NOMO-1 treated with DMSO at 0.1 percent for 48 hours (cell line): ENCODE measurements around the gene PLCXD1.
"Not testable (repeated sequence)": the region's sequence is repeated elsewhere in the genome, so short reads cannot be mapped to it uniquely, and the experiment has no call there.

Experiments used
- DNase-seq: peaks from one replicate; lab custom pipeline; 2025; ENCODE audit not compliant: unreplicated experiment; lab: John Stamatoyannopoulos, UW

The PLCXD1 gene

DNA sequence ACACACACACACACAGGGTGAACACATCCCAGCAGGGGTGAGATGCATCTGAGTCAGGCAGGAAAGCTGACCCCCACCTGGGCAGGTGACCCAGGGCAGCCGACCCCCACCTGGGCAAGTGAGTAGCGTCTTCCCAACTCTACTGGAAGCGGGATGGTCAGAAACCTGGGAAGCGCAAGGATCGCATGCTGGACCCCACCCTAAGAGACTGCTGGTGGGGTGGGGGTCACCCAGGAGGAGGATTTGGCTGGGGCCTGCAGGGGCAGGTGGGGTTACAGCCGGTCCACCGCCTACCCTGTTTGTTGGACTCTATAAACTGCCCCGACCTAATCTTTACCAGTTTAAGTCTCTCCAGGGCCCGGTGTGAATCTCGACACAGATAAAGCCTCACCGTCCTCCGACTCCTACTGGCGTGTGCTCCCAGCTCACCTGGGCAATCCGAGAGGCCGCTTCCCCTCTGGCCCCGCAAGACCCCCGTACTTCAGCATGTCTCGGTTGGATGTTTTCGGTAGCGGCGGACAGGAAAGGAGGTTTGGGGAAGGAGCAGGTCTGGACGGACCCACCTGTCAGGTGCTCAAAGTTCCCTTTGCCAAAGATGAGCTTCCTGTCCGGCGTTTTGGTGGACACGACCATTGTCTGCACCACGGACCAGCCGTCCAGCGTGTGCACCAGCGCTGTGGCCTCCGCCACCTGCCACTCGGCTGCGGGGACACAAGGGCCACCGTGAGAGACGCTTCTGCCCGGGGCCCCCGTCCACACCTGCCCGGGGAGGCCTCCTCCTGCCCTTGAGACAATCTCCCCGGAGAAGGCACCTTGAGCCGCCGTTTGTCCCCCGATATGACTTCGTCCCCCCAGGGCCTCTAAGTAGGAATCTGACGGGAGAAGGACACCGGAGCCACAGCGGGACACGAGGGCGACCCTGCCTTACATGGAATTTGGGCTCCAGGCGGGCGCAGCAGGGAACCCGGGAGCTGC lies 35.5 kb downstream of the PLCXD1 start:
- no peak for DNase-seq

DNA sequence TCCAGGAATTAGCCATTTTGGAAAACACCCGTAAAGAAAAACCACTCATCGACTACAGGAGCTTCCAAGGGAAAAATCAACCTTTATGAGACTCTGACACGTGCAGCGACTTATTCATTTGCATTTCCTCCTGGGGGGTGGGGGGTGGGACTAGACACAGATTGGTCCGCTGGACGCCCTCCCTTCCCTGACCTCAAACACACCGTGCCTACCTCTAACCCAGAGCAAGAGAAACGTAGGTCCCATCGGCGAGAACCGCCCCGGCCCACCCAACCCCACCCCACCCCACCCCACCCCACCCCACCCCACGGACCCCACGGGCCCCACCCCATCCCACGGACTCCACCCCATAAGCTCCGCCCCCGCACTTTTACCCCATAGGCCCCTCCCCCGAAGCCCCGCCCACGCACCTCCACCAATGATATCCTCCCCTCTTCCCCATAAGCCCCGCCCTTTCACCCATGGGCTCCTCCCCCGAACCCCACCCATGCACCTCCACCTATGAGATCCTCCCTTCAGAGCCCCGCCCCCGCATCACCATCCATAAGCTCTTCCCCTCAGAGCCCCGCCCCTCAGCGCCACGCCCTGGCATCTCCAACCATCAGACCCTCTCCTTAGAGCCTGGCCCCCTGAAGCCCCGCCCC lies 36.4 kb downstream of the PLCXD1 start:
- no peak for DNase-seq

DNA sequence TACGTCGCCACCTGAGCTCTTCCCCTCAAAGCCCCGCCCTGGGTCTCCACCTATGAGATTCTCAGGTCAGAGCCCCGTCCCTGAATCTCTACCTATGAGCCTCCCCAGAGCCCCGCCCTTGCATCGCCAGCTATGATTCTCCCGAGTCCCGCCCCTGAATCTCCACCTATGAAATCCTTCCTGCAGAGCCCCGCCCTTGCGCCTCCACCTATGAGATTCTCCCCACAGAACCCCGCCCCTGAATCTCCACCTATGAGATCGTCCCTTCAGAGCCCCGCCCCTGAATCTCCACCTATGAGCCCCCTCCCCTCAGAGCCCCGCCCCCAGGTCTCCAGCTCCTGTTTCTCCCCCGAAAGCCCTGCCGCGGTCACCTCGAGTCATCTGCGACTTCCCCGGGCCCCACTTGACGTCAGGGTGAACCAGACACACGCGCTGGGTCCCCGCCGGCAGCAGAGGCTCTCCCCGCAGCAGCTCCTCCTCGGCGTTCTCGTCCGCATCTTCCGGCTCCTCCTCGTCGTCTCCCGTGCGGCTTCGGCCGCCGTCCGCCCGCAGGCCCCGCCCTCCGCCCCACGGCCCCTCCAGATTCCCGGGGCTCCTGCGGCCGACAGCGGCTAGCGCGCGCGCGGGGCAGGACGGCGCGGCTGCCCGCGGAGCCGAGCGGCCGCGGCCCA lies 37.0 kb downstream of the PLCXD1 start:
- no peak for DNase-seq

DNA sequence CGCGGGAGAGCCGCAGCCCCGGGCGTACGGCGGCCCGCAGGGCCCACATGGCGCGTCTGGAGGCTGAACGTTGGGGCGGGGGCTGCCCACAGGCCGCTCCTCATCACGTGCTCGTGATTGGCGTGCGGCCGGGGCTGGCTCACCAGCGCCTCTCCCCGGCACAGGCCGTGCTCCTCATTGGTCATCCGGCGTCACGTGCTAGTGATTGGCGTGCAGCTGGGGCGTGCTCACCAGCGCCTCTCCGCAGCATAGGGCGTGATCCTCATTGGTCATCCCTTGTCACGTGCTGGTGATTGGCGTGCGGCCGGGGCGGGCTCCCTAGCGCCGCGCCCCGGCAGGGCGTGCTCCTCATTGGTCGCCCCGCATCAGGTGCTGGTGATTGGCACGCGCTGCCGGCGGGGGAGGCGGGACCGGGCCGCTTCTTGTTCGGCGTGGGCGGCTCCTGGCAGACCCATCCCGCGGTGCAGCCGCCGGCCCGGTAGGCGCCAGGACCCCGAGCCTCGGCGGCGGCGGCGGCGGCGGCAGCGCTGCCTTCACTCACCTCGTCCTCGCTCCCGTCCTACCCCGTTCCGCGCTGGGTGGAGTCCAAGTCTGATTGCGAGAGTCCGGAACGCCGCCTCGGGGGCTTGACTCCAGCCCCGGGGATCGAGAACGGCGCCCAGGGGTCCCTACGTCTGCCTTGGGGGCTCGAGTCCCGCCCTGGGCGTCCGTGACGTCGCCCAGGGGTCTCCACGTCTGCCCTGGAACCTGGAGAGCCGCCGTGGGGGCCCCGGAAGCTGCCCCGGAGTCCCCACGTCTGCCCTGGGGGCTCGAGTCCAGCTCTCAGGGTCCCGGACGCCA lies 37.8 kb downstream of the PLCXD1 start, which contains the start of gene GTPBP6:
TSS of gene GTPBP6 (minus strand) at position 58 of the 840 bp plus-strand sequence. CDS start at position 49, 9 bp downstream.
- DNase-seq = no peak

DNA sequence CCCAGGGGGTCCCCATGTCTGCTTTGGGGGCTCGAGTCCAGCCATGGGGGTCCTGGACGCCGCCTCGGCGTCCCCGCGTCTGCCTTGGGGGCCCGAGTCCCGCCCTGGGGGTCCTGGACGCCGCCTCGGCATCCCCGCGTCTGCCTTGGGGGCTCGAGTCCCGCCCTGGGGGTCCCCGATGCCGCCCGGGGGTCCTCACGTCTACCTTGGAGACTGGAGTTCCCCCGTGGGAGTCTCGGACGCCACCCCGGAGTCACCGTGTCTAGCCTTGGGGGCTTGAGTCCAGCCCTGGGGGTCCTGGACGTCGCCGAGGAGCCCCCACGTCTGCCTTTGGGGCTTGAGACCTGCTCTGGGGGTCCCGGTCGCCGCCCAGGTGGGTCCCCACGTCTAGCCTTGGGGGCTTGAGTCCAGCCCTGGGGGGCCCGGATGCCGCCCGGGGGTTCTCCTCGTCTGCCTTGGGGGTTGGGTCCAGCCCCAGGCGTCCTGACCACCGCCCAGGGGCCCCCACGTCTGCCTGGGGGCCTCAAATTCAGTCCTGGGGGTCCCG lies 38.5 kb downstream of the PLCXD1 start:
- no peak for DNase-seq

DNA sequence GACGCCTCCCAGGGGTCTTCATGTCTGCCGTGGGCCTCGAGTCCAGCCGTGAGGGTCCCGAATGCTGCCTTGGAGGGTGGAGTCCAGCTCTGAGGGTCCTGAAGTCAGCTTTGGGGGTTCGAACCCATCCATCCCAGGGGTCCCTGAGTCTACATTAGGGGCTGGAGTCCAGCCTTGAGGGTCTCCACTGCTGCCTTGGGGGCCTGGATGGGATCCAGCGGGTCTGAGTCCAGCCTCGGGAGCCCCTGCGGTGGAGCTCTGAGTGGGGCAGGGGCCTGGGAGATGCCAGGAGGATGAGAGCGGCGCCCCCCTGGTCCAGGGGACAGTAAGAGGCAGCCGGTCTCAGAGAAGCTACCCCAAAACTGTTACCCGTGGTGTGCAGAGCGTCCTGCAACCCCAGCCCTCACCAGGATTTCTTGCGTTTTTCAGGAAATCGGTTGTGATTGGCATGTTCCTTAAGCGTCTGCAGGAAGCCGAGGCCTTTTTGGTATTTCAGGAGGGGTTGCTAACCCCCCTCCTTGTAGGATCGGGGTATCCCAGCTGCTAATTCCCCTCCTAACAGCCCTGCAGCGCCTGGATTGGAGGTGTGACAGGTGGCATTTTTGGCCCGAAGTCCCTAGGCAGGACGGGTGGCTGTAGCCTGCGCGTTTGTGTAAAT lies 39.1 kb downstream of the PLCXD1 start:
- DNase-seq = no peak

DNA sequence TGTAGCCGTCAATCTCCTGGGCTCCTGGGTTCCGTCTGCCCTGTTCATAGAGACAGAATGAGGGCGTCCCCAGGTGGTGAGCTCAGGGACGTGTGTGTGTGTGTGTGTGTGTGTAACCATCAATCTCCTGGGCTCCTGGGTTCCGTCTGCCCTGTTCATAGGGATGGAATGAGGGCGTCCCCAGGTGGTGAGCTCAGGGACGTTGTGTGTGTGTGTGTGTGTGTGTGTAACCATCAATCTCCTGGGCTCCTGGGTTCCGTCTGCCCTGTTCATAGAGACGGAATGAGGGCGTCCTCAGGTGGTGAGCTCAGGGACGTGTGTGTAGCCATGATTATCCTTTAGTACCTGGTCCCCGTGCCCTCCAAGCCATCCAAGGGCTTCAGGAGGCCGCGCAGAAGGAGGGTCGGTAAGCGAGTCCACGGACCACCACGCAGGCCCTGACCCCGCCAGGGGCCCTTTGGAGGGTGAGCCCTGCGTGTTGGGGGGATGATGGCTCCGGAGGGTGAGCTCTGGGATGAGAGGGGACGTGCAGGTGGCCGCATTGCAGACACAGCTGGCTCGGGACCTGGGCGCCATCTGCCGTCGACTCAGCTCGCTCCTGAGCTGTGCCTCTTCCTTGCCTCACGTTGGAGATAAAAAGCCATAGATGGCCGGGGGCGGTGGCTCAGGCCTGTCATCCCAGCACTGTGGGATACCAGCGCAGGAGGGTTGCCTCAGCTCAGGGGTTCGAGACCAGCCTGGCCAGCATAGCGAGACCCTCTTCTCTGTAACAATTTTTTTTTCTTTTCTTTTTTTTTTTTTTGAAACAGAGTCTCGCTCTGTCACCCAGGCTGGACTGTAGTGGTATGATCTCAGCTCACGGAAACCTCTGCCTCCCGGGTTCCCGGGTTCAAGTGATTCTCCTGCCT lies 42.8 kb downstream of the PLCXD1 start:
- DNase-seq = no peak

DNA sequence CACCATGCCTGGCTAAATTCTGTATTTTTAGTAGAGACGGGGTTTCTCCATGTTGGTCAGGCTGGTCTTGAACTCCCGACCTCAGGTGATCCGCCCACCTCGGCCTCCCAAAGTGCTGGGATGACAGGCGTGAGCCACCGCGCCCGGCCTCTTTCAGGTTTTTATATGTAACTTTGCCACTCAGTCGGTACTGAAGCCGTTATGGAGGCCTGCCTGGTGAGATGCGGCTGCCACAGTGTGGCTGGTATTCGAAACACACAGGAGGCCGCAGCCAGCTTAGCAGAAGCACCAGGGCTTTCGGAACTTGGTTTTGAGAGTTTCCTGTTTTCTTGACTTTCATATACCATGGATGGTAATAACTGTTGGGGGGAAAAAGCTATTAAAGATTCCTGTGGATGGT lies 43.5 kb downstream of the PLCXD1 start:
- not testable (repeated sequence) for DNase-seq

DNA sequence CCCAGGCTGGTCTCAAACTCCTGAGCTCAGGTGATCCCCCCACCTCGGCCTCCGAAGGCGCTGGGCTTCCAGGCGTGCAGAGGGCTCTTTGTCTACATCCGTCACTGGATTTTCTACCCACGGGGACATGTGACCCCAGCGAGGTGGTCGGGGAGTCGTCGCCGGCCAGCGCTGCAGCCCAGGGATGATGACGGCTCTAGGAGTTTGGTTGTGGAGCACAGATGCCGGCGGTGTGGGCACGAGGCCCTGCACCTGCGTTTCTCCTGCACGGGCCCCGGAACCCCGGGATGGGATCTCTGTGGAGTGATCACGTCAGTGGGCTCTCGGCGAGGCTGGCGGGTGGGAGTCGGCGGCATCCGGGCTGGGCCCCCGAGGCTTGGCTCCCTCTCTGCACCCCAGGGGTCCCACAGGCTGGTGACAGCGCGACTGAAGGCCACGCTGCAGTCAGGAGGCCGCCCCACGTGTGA lies 46.5 kb downstream of the PLCXD1 start:
- no peak for DNase-seq

DNA sequence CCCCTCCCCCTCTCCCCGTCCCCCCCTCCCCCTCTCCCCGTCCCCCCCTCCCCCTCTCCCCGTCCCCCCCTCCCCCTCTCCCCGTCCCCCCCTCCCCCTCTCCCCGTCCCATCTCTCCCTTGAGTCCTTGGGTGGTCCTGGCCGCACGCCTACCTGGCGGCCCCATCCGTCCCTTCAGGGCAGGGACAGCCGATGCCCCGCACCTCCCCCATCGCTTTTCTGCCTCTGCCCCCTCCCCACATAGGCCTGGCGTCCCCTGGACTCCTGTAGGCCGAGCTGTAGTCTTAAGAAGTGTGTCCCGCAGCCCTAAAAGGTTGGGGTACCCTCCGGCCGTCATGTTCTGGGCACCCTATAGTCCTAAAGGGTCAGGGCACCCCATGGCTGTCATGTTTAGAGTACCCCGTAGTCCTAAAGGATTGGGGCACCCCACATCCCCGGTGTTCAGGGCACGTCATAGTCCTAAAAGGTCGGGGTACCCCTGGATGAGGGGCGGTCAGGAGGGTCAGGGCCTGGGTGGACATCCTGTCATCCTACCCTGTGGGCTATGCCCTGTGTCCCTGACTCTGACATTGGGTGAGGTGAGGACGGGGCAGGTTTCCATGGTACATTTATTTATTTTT lies 48.2 kb downstream of the PLCXD1 start:
- DNase-seq = no peak

DNA sequence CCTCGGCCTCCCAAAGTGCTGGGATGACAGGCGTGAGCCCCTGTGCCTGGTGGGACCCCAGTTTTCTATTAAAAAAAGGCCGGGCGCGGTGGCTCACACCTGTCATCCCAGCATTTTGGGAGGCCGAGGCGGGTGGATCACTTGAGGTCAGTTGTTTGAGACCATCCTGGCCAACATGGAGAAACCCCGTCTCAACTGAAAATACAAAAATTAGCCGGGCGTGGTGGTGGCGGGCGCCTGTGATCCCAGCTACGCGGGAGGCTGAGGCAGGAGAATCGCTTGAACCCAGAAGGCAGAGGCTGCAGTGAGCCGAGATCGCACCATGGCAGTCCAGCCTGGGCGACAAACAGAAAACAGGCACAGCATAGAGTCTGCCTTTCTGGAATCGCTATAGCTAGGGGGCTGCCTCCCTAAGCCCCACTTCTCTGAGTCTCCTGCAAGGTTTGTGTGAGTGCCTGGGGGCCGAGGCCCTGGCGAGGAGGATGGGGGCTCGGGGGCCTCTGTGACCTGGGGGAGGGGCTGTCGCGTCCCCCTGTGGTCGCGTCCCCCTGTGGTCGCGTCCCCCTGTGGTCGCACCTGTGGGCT lies 49.1 kb downstream of the PLCXD1 start:
- not testable (repeated sequence) for DNase-seq

DNA sequence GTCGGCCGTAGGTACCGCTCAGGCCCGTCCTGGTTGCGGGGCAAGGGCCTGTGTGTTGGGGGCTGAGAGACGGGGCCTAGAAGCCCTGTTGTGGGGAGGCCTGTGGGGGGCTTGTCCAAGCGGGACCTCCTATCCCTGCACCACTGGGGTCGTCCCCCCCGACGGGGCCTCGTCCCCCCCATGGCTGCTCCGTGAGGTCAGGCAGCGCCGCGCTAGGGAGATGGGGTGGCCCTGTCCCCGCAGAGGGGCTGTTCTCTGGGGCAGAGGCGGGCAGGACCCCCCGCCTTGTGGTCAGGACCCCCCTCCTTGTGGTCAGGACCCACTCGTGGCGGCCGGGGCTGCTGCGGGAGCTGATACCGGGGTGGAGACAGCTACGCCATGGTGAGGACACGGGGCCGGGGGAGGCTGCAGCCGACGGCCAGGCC lies 49.6 kb downstream of the PLCXD1 start:
- DNase-seq = no peak

DNA sequence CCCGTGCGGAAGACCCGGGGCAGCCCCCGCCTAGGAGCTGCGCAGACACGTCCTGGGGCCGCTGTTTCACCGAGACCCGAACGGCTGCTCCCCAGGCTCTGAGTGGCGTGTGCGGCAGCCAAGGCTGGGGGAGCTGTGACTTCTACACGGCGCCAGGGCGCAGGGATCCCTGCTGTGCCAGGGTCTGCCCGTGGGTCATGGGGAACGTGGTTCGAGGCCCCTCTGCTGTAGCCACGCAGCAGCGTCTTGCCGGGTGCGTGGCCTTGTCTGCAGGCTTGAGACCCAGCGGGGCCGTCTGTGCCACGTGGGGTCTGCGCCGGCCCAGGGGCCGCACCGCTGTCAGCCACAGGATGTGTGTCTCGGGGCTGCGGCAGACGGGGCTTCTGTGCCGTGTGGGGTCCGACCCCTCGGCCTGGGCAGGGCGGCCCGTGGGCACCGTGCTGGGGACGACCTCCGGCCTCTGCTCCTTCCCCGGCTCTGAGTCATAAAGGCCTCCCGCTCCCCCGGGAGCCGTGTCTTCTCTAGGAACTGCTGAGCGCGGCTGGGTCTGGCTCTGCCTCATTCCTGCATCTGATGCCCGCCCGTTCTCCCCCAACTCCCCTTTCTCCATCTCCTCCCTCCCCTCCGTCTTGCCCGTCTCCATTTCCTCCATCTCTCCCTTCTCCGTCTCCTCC lies 50.1 kb downstream of the PLCXD1 start:
- DNase-seq = no peak

DNA sequence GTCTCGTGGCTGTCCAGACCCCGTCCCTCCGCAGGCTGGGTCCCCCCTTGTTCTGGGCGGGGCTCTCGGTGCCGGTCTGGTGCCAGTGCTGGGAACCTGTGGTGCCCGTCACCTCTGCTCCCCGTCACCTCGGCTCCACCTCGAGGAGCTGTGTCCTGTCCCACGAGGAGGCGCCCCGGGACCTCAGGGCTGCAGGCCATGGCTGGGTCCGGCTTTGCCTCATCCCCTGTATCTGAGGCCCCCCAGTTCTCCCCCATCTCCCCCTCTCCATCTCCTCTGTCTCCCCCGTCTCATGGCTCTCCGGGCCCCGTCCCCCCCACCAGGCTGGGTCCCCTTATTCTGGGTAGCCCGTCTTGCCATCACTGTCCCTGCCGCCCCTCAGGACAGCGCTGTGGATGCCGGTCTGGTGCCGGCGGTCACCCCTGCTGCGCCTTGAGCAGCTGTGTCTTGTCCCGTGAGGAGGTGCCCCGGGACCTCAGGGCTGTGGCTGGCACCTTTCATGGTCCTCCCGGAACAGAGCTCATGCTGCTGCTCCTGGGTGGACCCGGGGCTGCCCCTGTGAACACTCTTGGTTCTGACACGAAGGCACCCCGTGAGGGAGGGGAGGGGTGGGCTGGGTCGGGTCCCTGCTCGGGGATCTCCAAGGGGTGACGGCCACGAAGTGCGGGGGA lies 50.8 kb downstream of the PLCXD1 start:
- DNase-seq = no peak

DNA sequence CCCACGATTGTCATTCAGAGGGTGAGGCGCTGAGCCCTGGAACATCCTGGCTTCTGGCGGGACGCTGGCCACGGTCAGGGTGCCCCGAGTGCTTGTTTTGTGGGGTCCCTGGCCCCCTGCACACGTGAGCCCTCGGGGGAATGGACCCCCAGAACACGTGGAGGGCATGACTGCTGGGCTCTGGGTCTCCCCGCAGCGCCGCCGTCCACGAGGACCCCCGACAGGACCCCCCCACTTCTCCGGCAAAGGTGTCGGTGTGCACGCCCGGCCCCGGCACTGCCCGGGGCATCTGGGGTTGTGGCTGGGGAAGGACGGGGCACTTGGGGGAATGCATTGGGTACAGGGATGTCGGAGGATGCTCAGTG lies 51.3 kb downstream of the PLCXD1 start:
- DNase-seq = no peak

DNA sequence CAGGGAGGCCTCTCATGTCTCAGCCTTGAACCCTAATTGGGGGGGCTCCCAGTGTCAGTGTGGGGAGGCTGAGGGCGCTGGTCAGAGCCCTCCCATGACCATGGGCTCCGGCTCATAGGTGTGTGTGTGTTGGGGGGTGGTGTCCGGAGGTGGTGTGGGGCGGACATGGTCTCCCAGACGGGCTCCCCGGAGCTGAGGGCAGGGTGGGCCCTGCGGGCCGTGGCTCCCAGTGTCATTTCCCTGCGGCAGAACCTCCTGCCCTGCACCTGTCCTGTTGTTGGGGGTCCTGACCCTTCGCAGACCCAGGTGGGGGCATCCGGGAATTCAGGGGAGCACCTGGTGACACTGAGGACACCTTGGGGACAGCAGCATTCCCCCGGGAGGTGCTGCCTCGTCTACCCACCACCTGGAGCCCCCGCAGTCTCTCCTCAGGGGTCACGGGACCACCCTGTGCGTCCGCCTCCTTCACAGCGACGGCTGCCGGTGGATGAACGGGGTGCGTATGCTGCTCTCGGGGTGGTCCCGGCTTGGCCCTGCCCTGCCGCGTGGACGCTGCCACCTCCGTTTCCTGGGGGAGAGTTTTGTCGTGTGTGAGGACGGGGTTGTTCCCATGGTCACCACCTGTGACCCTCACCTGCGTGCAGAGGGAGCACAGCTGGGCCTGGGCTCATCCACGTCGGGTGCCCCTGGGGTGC lies 51.9 kb downstream of the PLCXD1 start:
- no peak for DNase-seq
